SU-DHL-6 (cell line): ENCODE data around the gene DIAPH2.

ENCODE experiments used
- H2AFZ ChIP-seq: fragments of 200-600 bp; sonication (generic); 2 replicates; pipeline ENCODE4 v1.6.1; 2014; ENCODE audit warnings: low read depth, mild to moderate bottlenecking, moderate library complexity, mixed read lengths, antibody characterized with exemption, low read length; ENCODE audit not compliant: severe bottlenecking
- H3F3A ChIP-seq: fragments of 200-600 bp; shearing (Covaris generic); 2 replicates; pipeline ENCODE4 v1.6.0; 2016; ENCODE audit warnings: antibody characterized with exemption, mild to moderate bottlenecking; ENCODE audit not compliant: insufficient read depth
- H3K27ac ChIP-seq: fragments of 200-600 bp; sonication (generic); 2 replicates; pipeline ENCODE4 v1.5.1; 2016; ENCODE audit warnings: low read depth, mild to moderate bottlenecking, low read length, moderate library complexity, mixed read lengths
- H3K27me3 ChIP-seq: fragments of 200-600 bp; sonication (generic), shearing (Covaris generic); 2 replicates; pipeline ENCODE4 v1.6.0; 2014; ENCODE audit warnings: mild to moderate bottlenecking, low read length
- H3K36me3 ChIP-seq: fragments of 200-600 bp; sonication (generic); 2 replicates; pipeline ENCODE4 v1.6.1; 2014; ENCODE audit warnings: mild to moderate bottlenecking, low read length, mixed read lengths
- H3K4me2 ChIP-seq: fragments of 300-600, 200-600 bp; shearing (Covaris generic), sonication (generic); 2 replicates; pipeline ENCODE4 v1.6.0; 2014; ENCODE audit warnings: low read length, low read depth, mild to moderate bottlenecking; ENCODE audit not compliant: poor library complexity, severe bottlenecking
- H3K4me3 ChIP-seq: fragments of 200-600 bp; sonication (generic); 2 replicates; pipeline ENCODE4 v1.5.1; 2014; ENCODE audit warnings: antibody characterized with exemption, low read length, mild to moderate bottlenecking, mixed read lengths; ENCODE audit not compliant: insufficient read depth, poor library complexity, severe bottlenecking
- H3K79me2 ChIP-seq: fragments of 200-600 bp; sonication (generic); 2 replicates; pipeline ENCODE4 v1.6.1; 2014; ENCODE audit warnings: mild to moderate bottlenecking, low read length, moderate library complexity; ENCODE audit not compliant: insufficient read depth
- H3K9ac ChIP-seq: fragments of 200-600 bp; sonication (generic); 2 replicates; pipeline ENCODE4 v1.7.0; 2014; ENCODE audit warnings: mild to moderate bottlenecking, low read length
- H3K9me2 ChIP-seq: fragments of 200-600 bp; sonication (generic); replicated peaks from 2 replicates; pipeline ENCODE4 v1.6.1; 2014; ENCODE audit warnings: low read length; ENCODE audit not compliant: insufficient read depth
- H3K9me3 ChIP-seq: fragments of 200-600 bp; sonication (generic); 2 replicates; pipeline ENCODE4 v1.6.1; 2014; ENCODE audit warnings: low read length, mixed read lengths; ENCODE audit not compliant: insufficient read depth
- H4K20me1 ChIP-seq: fragments of 200-600 bp; sonication (generic); 2 replicates; pipeline ENCODE4 v1.6.1; 2014; ENCODE audit warnings: low read depth, mild to moderate bottlenecking, antibody characterized with exemption, low read length, moderate library complexity, mixed read lengths
- EZH2phosphoT487 ChIP-seq: fragments of 200-600 bp; sonication (generic), shearing (Covaris generic); conservative IDR thresholded peaks from 2 replicates; pipeline ENCODE4 v1.6.1; 2018; ENCODE audit warnings: mild to moderate bottlenecking, antibody characterized with exemption, low read length, moderate library complexity, mixed read lengths
- TF ChIP-seq, protein P1 (sequence below): fragments of 200-600 bp; sonication (generic); IDR thresholded peaks from one replicate; pipeline ENCODE4 v1.5.1; 2017; ENCODE audit warnings: antibody characterized with exemption, mild to moderate bottlenecking, low read length, moderate library complexity; ENCODE audit not compliant: insufficient read depth, poor library complexity, severe bottlenecking

The DIAPH2 gene

DNA sequence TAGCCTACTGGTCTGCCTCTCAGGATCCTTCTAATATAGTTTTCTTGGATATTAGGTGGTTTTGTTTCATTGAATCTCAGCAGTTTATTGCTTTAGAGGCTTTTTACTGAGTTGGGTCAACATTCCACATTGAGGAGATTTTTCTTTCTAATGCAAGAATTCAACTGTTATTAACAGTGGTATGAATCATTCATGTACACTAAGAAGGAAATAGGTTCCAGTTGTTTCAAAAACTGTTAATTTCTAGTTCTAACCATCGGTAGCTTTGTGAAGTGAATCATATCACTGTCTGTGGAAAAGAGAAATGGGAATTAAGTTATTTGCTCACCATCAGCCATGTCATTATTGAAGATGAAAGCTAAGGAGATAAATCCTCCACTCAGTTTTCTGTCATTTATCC, 530.5 kb downstream of the DIAPH2 start:
- H3K27ac ChIP-seq: no peak overlapping the region
- TF ChIP-seq, protein P1, sequence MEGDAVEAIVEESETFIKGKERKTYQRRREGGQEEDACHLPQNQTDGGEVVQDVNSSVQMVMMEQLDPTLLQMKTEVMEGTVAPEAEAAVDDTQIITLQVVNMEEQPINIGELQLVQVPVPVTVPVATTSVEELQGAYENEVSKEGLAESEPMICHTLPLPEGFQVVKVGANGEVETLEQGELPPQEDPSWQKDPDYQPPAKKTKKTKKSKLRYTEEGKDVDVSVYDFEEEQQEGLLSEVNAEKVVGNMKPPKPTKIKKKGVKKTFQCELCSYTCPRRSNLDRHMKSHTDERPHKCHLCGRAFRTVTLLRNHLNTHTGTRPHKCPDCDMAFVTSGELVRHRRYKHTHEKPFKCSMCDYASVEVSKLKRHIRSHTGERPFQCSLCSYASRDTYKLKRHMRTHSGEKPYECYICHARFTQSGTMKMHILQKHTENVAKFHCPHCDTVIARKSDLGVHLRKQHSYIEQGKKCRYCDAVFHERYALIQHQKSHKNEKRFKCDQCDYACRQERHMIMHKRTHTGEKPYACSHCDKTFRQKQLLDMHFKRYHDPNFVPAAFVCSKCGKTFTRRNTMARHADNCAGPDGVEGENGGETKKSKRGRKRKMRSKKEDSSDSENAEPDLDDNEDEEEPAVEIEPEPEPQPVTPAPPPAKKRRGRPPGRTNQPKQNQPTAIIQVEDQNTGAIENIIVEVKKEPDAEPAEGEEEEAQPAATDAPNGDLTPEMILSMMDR: no peak
- TF ChIP-seq EZH2phosphoT487: no peak
- H4K20me1 ChIP-seq: no peaks in the 10 kb centered on the region
- no peak overlapping the region for H2AFZ ChIP-seq
- H3K9me3 ChIP-seq: no peaks in the 10 kb centered on the region
- no peaks in the 10 kb centered on the region for H3K79me2 ChIP-seq
- no peak overlapping the region for H3K4me2 ChIP-seq
- H3K9ac ChIP-seq: no peak overlapping the region
- no peak overlapping the region for H3K4me3 ChIP-seq
- no peaks in the 10 kb centered on the region for H3K36me3 ChIP-seq
- H3K27me3 ChIP-seq: no peaks in the 10 kb centered on the region
- H3F3A ChIP-seq: no peaks in the 10 kb centered on the region
- H3K9me2 ChIP-seq: no peaks in the 10 kb centered on the region

DNA sequence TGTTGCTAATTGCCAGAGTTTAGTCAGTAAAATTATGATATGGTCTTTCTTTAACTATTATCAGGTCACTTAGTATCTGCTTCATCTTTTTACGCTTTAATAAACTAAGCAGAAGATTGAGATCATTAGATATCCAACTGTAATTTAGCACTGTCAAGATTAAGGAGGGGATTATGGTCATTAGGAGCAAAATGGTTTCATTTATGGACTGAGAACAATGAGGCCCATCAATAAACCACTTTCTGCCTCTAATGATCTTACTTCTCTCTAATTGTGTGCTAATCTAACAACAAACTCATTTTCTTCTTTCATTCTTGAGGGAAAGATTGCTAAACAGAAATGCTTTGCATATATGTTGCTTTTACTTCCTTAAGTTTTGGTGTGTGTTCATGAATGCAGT, 539.5 kb downstream of the DIAPH2 start:
- H3K4me2 ChIP-seq: no peak overlapping the region
- H3F3A ChIP-seq: no peaks in the 10 kb centered on the region
- no peaks in the 10 kb centered on the region for H3K9me3 ChIP-seq
- H4K20me1 ChIP-seq: no peaks in the 10 kb centered on the region
- H3K27me3 ChIP-seq: no peaks in the 10 kb centered on the region
- H3K27ac ChIP-seq: no peak overlapping the region
- H3K4me3 ChIP-seq: no peak overlapping the region
- no peaks in the 10 kb centered on the region for H3K36me3 ChIP-seq
- H2AFZ ChIP-seq: no peak overlapping the region
- H3K9ac ChIP-seq: no peak overlapping the region
- H3K9me2 ChIP-seq: no peaks in the 10 kb centered on the region
- TF ChIP-seq, protein P1: no peak
- no peak for TF ChIP-seq EZH2phosphoT487
- no peaks in the 10 kb centered on the region for H3K79me2 ChIP-seq

DNA sequence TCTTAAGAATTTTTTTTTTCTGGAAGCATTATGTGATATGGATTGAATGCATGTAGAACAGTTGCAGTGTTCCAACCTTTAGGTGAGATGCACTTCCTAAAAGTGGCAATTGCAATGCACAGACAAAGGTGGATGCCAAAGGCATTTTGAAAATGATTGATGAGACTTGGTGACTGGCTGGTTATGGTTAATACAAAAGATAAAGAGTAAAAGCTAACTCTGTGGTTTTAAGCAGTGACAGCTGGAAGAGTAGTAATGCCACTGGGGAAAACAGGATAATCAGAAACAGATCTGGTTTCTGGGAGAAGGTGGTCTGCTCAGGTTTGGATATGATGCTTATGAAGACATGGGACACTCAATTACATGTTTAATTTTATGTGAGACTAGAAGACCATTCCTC, 544.7 kb downstream of the DIAPH2 start:
- Histone ChIP-seq H3K36me3 (no peaks in the 10 kb centered on the region), H3K9ac (no peak overlapping the region), H3K9me2 (no peaks in the 10 kb centered on the region), H3K4me2 (no peak overlapping the region), H4K20me1 (no peaks in the 10 kb centered on the region), H3F3A (no peaks in the 10 kb centered on the region), H3K27me3 (no peaks in the 10 kb centered on the region), H3K9me3 (no peaks in the 10 kb centered on the region), H2AFZ (no peak overlapping the region), H3K27ac (no peak overlapping the region), H3K4me3 (no peak overlapping the region), H3K79me2 (no peaks in the 10 kb centered on the region)
- TF ChIP-seq, protein P1: no peak
- TF ChIP-seq EZH2phosphoT487: no peak
